GM06990 (cell line): Measurements from ENCODE around the gene CHAC1.
"Not testable (repeated sequence)": the region's sequence is repeated elsewhere in the genome, so short reads cannot be mapped to it uniquely, and the experiment has no call there.

Experiments used
- DNase-seq: peaks from one replicate; pipeline ENCODE4 v3.0.0-alpha.2; 2011; ENCODE audit not compliant: insufficient read length; ENCODE audit errors: extremely low read depth
- H3K27me3 ChIP-seq: replicated peaks from 2 replicates; pipeline ENCODE4 v1.6.0; 2011; ENCODE audit warnings: low read length; ENCODE audit not compliant: control insufficient read depth, insufficient read depth
- H3K36me3 ChIP-seq: 2 replicates; pipeline ENCODE4 v1.5.1; 2011; ENCODE audit warnings: low read length; ENCODE audit not compliant: control insufficient read depth, insufficient read depth
- H3K4me3 ChIP-seq: replicated peaks from 2 replicates; pipeline ENCODE4 v1.5.1; 2011; ENCODE audit warnings: low read depth, mild to moderate bottlenecking, control low read depth, low read length
- CTCF ChIP-seq: IDR thresholded peaks from 2 replicates; pipeline ENCODE4 v1.5.1; 2011; ENCODE audit warnings: low read length, control low read depth, mild to moderate bottlenecking, inconsistent platforms; ENCODE audit not compliant: insufficient read depth, poor library complexity, severe bottlenecking

Gene CHAC1

GRCh38 chr15:40949756-40950207 lies 3.5 kb upstream of the CHAC1 start:
- H3K36me3 ChIP-seq, result no peaks in the 10 kb centered on the region
- no peak for DNase-seq
- no peak for TF ChIP-seq CTCF
- H3K4me3 ChIP-seq, result no peak overlapping the region
- H3K27me3 ChIP-seq, result no peaks in the 10 kb centered on the region

GRCh38 chr15:40951764-40952163 lies 1.5 kb upstream of the CHAC1 start:
- Histone ChIP-seq H3K36me3 (no peaks in the 10 kb centered on the region; the same call in 1 of the 2 replicates), H3K4me3 (no peak overlapping the region), H3K27me3 (no peaks in the 10 kb centered on the region)
- DNase-seq, result no peak
- TF ChIP-seq CTCF, result no peak

DNA sequence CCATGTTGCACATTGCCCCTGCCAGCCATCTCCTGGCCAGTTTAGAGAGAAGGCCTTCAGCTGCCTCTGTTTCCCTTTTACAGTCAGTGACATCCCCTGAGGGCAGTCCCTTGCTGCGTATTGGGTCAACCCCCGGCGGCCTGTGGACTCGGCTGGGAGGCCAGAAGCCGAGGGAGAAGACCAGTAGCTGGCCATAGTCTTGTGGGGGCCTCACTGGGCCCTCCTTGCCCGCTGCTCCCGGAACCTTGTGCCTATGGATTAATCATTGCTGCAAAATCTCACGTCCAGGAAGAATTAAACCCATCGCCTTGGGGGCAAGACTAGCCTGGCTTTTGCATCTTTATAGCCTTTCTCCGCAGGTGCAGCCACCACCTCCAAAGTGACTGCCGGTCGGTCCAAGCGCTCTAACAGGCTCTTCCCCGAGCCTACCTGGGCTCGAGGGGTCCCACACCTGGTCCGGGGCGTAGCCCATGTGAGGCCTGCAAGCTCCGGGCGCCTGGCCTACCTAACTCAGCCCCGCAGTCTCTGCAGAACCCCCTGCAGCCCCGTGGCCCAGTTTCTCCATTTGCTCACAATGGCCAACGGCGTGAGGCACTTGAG lies 870 bp upstream of the CHAC1 start:
- TF ChIP-seq CTCF, result no peak

GRCh38 chr15:40953713-40954074 lies 423 bp downstream of the CHAC1 start:
- H3K4me3 ChIP-seq, result peak overlapping the region; percentile 76
- no peak for DNase-seq
- H3K36me3 ChIP-seq, result no peaks in the 10 kb centered on the region; the same call in 1 of the 2 replicates
- no peak for TF ChIP-seq CTCF
- no peaks in the 10 kb centered on the region for H3K27me3 ChIP-seq

More for the DNA sequence above, 870 bp upstream of the CHAC1 start:
- Histone ChIP-seq H3K4me3 (peak overlapping the region; percentile 76), H3K36me3 (no peaks in the 10 kb centered on the region; the same call in 1 of the 2 replicates), H3K27me3 (no peaks in the 10 kb centered on the region)
- no peak for DNase-seq

DNA sequence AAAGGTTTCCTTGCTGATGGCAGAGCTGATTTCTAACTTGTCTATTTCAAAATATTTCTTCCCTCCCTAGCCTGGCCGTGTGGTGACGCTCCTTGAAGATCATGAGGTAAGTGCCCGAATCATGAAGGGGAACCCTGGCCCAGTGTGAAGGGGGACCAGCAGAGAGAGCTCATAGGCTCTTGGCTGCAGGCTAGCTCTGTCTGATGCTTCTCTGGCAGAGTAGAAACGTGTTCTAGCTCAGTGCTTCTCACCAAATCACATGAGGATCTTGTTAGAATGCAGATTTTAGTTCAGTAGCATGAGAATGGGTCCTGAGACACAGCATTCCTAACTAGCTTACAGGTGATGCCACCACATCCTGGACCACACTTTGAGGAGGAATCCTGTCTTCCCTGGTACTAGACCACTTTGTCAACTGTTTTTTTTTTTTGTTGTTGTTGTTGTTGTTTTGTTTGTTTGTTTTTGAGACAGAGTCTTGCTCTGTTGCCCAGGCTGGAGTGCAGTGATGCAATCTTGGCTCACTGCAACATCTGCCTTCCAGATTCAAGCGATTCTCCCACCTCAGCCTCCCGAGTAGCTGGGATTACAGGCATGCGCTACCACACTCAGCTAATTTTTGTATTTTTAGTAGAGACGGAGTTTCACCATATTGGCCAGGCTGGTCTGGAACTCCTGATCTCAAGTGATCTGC lies 1.0 kb downstream of the CHAC1 start:
- H3K36me3 ChIP-seq, H3K27me3 ChIP-seq, DNase-seq: not testable (repeated sequence)
- H3K4me3 ChIP-seq, result peak overlapping the region; percentile 76

- TF ChIP-seq CTCF, result no peak
- H3K27me3 ChIP-seq, result no peaks in the 10 kb centered on the region
- no peaks in the 10 kb centered on the region; the same call in 1 of the 2 replicates for H3K36me3 ChIP-seq
- H3K4me3 ChIP-seq, result no peak overlapping the region
- DNase-seq, result no peak
Measured at GRCh38 chr15:40955141-40955903, 2.1 kb downstream of the CHAC1 start.
